ENCODE measurements around the gene FAM107B. TPM values are rescaled to one million over a fixed set of nuclear protein-coding genes. Genes with fewer than 3 reads are reported as not detected.
A peak's percentile ranks its signal among the peaks of the same experiment; 100 is the strongest.

FAM107B gene
- total RNA-seq, 1 donor from 2014 or later: 40.7 TPM

GRCh38 chr10:14656052-14656730 is 118.5 kb downstream of the FAM107B start:
- Mint-ChIP-seq H3K27me3 (ENCODE audit: unreplicated experiment) (peaks cover 3% of the 10 kb centered on the region), H3K27ac (ENCODE audit: unreplicated experiment) (no peak overlapping the region), H3K36me3 (ENCODE audit: unreplicated experiment) (no peaks in the 10 kb centered on the region), H3K9me3 (ENCODE audit: unreplicated experiment) (no peaks in the 10 kb centered on the region), H3K4me3 (ENCODE audit: unreplicated experiment) (no peak overlapping the region), H3K4me1 (ENCODE audit: unreplicated experiment) (peaks cover 51% of the 10 kb centered on the region)
- DNase-seq (ENCODE audit: extremely low spot score, unreplicated experiment): no peak
- no peak for TF ChIP-seq CTCF (IDR thresholded peaks at IDR 0.05)

GRCh38 chr10:14654821-14655382 is 119.8 kb downstream of the FAM107B start:
- Mint-ChIP-seq H3K9me3 (ENCODE audit: unreplicated experiment) (no peaks in the 10 kb centered on the region), H3K4me3 (ENCODE audit: unreplicated experiment) (no peak overlapping the region), H3K27ac (ENCODE audit: unreplicated experiment) (peak overlapping the region; percentile 98), H3K4me1 (ENCODE audit: unreplicated experiment) (peaks cover 51% of the 10 kb centered on the region), H3K36me3 (ENCODE audit: unreplicated experiment) (no peaks in the 10 kb centered on the region), H3K27me3 (ENCODE audit: unreplicated experiment) (no peaks in the 10 kb centered on the region)
- no peak for TF ChIP-seq CTCF (IDR thresholded peaks at IDR 0.05)
- DNase-seq (ENCODE audit: extremely low spot score, unreplicated experiment): no peak

- Mint-ChIP-seq H3K9me3 (ENCODE audit: unreplicated experiment) (no peaks in the 10 kb centered on the region), H3K27me3 (ENCODE audit: unreplicated experiment) (no peaks in the 10 kb centered on the region), H3K36me3 (ENCODE audit: unreplicated experiment) (no peaks in the 10 kb centered on the region), H3K4me3 (ENCODE audit: unreplicated experiment) (peak overlapping the region; percentile 3), H3K4me1 (ENCODE audit: unreplicated experiment) (peaks cover 52% of the 10 kb centered on the region), H3K27ac (ENCODE audit: unreplicated experiment) (peak overlapping the region; percentile 98)
- peak; percentile 86 for DNase-seq (ENCODE audit: extremely low spot score, unreplicated experiment)
- TF ChIP-seq CTCF (IDR thresholded peaks at IDR 0.05): no peak
Observed at GRCh38 chr10:14653271-14654161, 121.2 kb downstream of the FAM107B start.

GRCh38 chr10:14652816-14653215 is 121.9 kb downstream of the FAM107B start:
- Mint-ChIP-seq H3K4me1 (ENCODE audit: unreplicated experiment) (peaks cover 52% of the 10 kb centered on the region), H3K9me3 (ENCODE audit: unreplicated experiment) (no peaks in the 10 kb centered on the region), H3K27ac (ENCODE audit: unreplicated experiment) (peak overlapping the region; percentile 98), H3K4me3 (ENCODE audit: unreplicated experiment) (no peak overlapping the region), H3K36me3 (ENCODE audit: unreplicated experiment) (no peaks in the 10 kb centered on the region), H3K27me3 (ENCODE audit: unreplicated experiment) (no peaks in the 10 kb centered on the region)
- no peak for TF ChIP-seq CTCF (IDR thresholded peaks at IDR 0.05)
- DNase-seq (ENCODE audit: extremely low spot score, unreplicated experiment): no peak

- peaks cover 48% of the 10 kb centered on the region for H3K4me1 Mint-ChIP-seq (ENCODE audit: unreplicated experiment)
Observed at GRCh38 chr10:14652067-14652466, 122.6 kb downstream of the FAM107B start.

More at GRCh38 chr10:14652067-14652466, 122.6 kb downstream of the FAM107B start:
- peak overlapping the region; percentile 98 for H3K27ac Mint-ChIP-seq (ENCODE audit: unreplicated experiment)
- no peaks in the 10 kb centered on the region for H3K36me3 Mint-ChIP-seq (ENCODE audit: unreplicated experiment)
- no peaks in the 10 kb centered on the region for H3K27me3 Mint-ChIP-seq (ENCODE audit: unreplicated experiment)
- no peaks in the 10 kb centered on the region for H3K9me3 Mint-ChIP-seq (ENCODE audit: unreplicated experiment)
- no peak for DNase-seq (ENCODE audit: extremely low spot score, unreplicated experiment)
- TF ChIP-seq CTCF (IDR thresholded peaks at IDR 0.05): no peak
- no peak overlapping the region for H3K4me3 Mint-ChIP-seq (ENCODE audit: unreplicated experiment)
